GM12864 (cell line): ENCODE data around the gene PCYT1A.

Experiments used
- DNase-seq: peaks from one replicate; pipeline ENCODE4 v3.0.0-alpha.2; 2011; ENCODE audit warnings: low read depth
- H3K4me3 ChIP-seq: 2 replicates; pipeline ENCODE4 v1.5.1; 2011; ENCODE audit warnings: mild to moderate bottlenecking, low read depth, low read length, control low read depth
- CTCF ChIP-seq: IDR thresholded peaks from 2 replicates; pipeline ENCODE4 v1.5.1; 2011; ENCODE audit warnings: low read depth, mild to moderate bottlenecking, moderate library complexity, low read length, control low read depth, inconsistent platforms; ENCODE audit errors: missing control alignments

PCYT1A gene

GRCh38 chr3:196268284-196269163, 19.0 kb downstream of the PCYT1A start:
- DNase-seq, result no peak
- TF ChIP-seq CTCF, result no peak
- no peak overlapping the region for H3K4me3 ChIP-seq

DNA sequence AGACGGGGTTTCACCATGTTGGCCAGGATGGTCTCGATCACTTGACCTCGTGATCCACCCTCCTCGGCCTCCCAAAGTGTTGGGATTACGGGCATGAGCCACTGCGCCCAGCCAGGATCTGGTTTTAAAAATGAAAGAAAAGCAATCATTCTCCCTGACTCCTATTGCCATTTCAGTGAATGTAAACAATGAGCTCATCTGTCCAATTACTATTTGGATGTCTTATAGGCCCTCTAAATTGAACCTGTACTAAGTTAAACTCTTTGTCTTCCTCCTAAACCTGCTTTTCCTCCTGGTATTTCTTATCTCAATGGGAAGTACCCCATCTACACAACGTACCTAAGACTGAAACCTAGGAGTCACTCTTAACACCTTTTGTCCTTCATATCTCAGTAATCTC, 23.7 kb downstream of the PCYT1A start:
- DNase-seq, result no peak
- no peak for TF ChIP-seq CTCF
- no peak overlapping the region for H3K4me3 ChIP-seq

DNA sequence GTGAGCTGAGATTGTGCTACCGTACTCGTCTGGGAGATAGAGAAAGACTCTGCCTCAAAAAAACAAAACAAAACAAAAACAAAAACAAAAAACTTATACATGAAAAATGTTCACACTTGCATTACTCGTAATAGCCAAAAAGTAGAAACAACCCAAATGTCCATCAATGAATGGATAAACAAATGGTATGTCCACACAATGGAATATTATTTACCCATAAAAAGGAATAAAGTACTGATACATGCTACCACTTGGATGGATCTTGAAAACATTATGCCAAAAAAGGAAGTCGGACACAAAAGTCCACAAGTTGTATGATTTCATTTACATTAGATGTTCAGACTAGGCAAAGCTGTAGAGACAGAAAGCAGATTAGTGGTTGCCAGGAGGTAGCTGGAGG, 26.7 kb downstream of the PCYT1A start:
- no peak overlapping the region for H3K4me3 ChIP-seq
- TF ChIP-seq CTCF, result no peak
- no peak for DNase-seq

- no peak for DNase-seq
- no peak for TF ChIP-seq CTCF
- no peak overlapping the region for H3K4me3 ChIP-seq
Observed at GRCh38 chr3:196255776-196256175, 31.8 kb downstream of the PCYT1A start.

DNA sequence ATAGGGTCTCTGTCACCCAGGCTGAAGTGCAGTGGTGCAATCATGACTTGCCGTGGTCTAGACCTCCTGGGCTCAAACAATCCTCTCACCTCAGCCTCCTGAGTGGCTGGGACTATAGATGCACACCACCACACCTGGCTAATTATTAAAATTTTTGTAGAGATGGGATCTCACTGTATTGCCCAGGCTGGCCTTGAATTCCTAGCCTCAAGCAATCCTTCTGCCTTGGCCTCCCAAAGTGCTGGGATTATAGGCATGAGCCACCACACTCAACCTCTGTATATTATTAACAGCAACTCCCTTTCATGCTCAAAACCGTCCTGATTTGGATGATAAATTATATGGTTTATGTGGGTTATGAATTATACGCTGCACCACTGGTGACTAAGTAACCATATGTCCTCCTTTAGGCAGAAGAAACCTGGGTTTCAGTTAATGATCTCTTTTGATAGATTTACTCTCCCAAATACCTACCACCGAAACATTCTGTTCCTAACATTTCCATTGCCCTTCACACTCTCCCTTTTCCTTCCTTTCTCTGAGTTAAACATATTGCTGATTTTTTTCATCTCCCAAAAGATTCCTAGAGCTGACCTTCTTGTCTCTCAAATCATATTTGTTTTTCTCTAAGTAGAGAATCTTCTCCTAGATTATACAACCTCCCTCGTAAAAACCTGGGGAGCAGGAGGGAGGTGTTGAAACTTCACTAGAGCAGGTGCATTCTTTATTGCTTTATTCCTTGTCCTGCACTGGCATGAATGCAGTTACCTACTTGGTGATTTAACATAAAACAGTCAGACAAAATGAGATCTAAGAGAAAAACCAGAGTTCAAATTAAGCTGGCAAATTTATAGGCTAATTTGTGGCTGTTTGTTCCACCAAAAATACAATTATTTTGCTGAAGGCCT, 32.9 kb downstream of the PCYT1A start:
- H3K4me3 ChIP-seq, result no peak overlapping the region
- DNase-seq, result no peak
- TF ChIP-seq CTCF, result no peak

GRCh38 chr3:196251918-196252317, 35.6 kb downstream of the PCYT1A start:
- H3K4me3 ChIP-seq, result no peak overlapping the region
- DNase-seq, result no peak
- no peak for TF ChIP-seq CTCF
